Tibial artery (tissue), 4 donors: Measurements from ENCODE around the gene PI4KA.

Experiments
- DNase-seq, 2 donors: peaks; one replicate each; pipeline ENCODE4 v3.0.0-alpha.2; 2019
- H3K27ac ChIP-seq, 2 donors: fragments of 200-600 bp; sonication (generic) in 1 of 2; 1 replicate in 1 of 2; 2 replicates in 1 of 2; pipeline ENCODE4 v1.5.1; 2018 to 2019; ENCODE audit warnings: mild to moderate bottlenecking in 1 of 2
- H3K27me3 ChIP-seq, 2 donors: fragments of 200-600 bp; sonication (generic) in 1 of 2; one replicate each; pipeline versions ENCODE4 v1.5.1 to v1.6.0; 2016 to 2019
- H3K36me3 ChIP-seq, 3 donors: fragments of 200-600 bp; sonication (generic) in 2 of 3; one replicate each; pipeline ENCODE4 v1.5.1; 2016 to 2019; ENCODE audit warnings: mild to moderate bottlenecking in 2 of 3
- H3K4me1 ChIP-seq, 4 donors: fragments of 200-600 bp; sonication (generic) in 2 of 4; 1 replicate in 3 of 4; 2 replicates in 1 of 4; pipeline ENCODE4 v1.5.1; 2016 to 2019
- H3K4me3 ChIP-seq, 2 donors: fragments of 200-600 bp; sonication (generic) in 1 of 2; 1 replicate in 1 of 2; 2 replicates in 1 of 2; pipeline ENCODE4 v1.5.1; 2018 to 2019; ENCODE audit warnings: mild to moderate bottlenecking in 2 of 2
- H3K9me3 ChIP-seq, 3 donors: fragments of 200-600 bp; sonication (generic) in 1 of 3; one replicate each; pipeline ENCODE4 v1.5.1; 2016 to 2019
- intact Hi-C: fragments of 100-400 bp; cut with DNase I; formaldehyde crosslinking; loops from one replicate; pipeline ENCODE4 v1.15.0; 2023; ENCODE audit warnings: low total_unique reads
- TF ChIP-seq, protein P1 (sequence below), 2 experiments: fragments of 200-600 bp in 1 of 2; fragments of 450-650 bp in 1 of 2; IDR thresholded peaks; one replicate each; pipeline ENCODE4 v1.5.1; 2017 to 2019; ENCODE audit warnings: antibody characterized with exemption in 2 of 2, mild to moderate bottlenecking in 1 of 2, moderate library complexity in 1 of 2

Gene PI4KA

DNA sequence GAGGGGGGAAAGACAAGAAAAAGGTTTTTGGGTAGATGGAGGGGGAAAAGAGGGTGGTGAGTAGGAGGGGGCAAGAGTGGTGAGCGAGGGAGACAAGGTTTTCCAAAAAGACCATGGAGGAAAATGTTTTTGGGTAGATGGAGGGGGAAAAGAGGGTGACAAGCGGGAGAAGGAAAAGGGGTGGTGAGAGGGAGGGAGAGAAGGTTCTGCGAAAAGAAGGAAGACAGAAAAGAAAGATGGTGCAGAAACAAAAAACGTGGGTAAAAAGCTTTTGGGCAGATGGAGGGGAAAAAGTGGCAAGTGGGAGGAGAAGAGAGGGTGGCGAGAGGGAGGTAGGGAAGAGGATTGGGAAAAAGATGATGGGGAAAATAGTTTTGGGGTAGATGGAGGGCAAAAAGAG is 200.6 kb downstream of the PI4KA start:
- TF ChIP-seq, protein P1, sequence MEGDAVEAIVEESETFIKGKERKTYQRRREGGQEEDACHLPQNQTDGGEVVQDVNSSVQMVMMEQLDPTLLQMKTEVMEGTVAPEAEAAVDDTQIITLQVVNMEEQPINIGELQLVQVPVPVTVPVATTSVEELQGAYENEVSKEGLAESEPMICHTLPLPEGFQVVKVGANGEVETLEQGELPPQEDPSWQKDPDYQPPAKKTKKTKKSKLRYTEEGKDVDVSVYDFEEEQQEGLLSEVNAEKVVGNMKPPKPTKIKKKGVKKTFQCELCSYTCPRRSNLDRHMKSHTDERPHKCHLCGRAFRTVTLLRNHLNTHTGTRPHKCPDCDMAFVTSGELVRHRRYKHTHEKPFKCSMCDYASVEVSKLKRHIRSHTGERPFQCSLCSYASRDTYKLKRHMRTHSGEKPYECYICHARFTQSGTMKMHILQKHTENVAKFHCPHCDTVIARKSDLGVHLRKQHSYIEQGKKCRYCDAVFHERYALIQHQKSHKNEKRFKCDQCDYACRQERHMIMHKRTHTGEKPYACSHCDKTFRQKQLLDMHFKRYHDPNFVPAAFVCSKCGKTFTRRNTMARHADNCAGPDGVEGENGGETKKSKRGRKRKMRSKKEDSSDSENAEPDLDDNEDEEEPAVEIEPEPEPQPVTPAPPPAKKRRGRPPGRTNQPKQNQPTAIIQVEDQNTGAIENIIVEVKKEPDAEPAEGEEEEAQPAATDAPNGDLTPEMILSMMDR (IDR thresholded peaks at IDR 0.05), result no peak
- Histone ChIP-seq H3K27ac (no peak overlapping the region), H3K4me3 (no peak overlapping the region), H3K4me1 (no peaks in the 10 kb centered on the region), H3K27me3 (peaks cover 0 to 5% of the 10 kb centered on the region in 2 donors), H3K9me3 (no peaks in the 10 kb centered on the region), H3K36me3 (no peaks in the 10 kb centered on the region)
- intact Hi-C loops, result no loop called here
- DNase-seq, result no peak
